IMR-90 (cell line): ENCODE measurements around the gene SYTL3. TPM values are rescaled to one million over a fixed set of nuclear protein-coding genes. Genes with fewer than 3 reads are reported as not detected.

ENCODE experiments used
- ATAC-seq: fragments of 200-7000 bp; cut with Tn5 transposase; 2 replicates; pipeline ENCODE4 v1.9.1; 2020; ENCODE audit warnings: low read depth, mild to moderate bottlenecking, moderate library complexity
- BruUV-seq: library from RNA; stranded (reverse); fragments of 400-500 nt; replicated peaks from 2 replicates; lab custom pipeline; 2021; lab: Mats Ljungman, UMichigan
- CTCF ChIA-PET: fragments of 300-600 bp; formaldehyde crosslinking; extraction: SDS; loops from one replicate; lab custom pipeline; 2021; ENCODE audit warnings: antibody characterized with exemption; lab: Yijun Ruan, JAX
- POLR2A ChIA-PET: fragments of 300-600 bp; sonication (Branson Sonifier 250); formaldehyde crosslinking; loops from one replicate; lab custom pipeline; 2022; ENCODE audit warnings: antibody characterized with exemption; ENCODE audit not compliant: unreplicated experiment; lab: Charles Lee
- DNase-seq: peaks from one replicate; pipeline ENCODE4 v3.0.0; 2013
- H2AFZ ChIP-seq: replicated peaks from 2 replicates; pipeline ENCODE3; 2013; ENCODE audit warnings: low read length, mild to moderate bottlenecking; ENCODE audit not compliant: poor library complexity
- H2AK5ac ChIP-seq: 2 replicates; pipeline ENCODE4 v1.6.1; 2013; ENCODE audit warnings: low read depth, low read length, inconsistent platforms
- H2AK9ac ChIP-seq: replicated peaks from 2 replicates; pipeline ENCODE3; 2013; ENCODE audit warnings: mild to moderate bottlenecking, low read depth, low read length, moderate library complexity; ENCODE audit not compliant: poor library complexity
- H2BK120ac ChIP-seq: 2 replicates; pipeline ENCODE4 v1.6.1; 2013; ENCODE audit warnings: low read depth, low read length, inconsistent platforms
- H2BK15ac ChIP-seq: 3 replicates; pipeline ENCODE4 v1.6.1; 2013; ENCODE audit warnings: low read depth, low read length, inconsistent platforms
- H2BK20ac ChIP-seq: 2 replicates; pipeline ENCODE4 v1.6.1; 2013; ENCODE audit warnings: low read depth, mild to moderate bottlenecking, inconsistent platforms, low read length, moderate library complexity
- H2BK5ac ChIP-seq: 2 replicates; pipeline ENCODE4 v1.6.1; 2013; ENCODE audit warnings: mild to moderate bottlenecking, low read depth, low read length, inconsistent platforms; ENCODE audit not compliant: poor library complexity, severe bottlenecking
- H3K14ac ChIP-seq: replicated peaks from 2 replicates; pipeline ENCODE4 v1.6.1; 2013; ENCODE audit warnings: low read depth, low read length, inconsistent platforms
- H3K18ac ChIP-seq: 2 replicates; pipeline ENCODE4 v1.6.1; 2013; ENCODE audit warnings: low read depth, low read length, control low read depth
- H3K23ac ChIP-seq: 2 replicates; pipeline ENCODE4 v1.6.1; 2013; ENCODE audit warnings: low read depth, low read length, inconsistent platforms
- H3K27ac ChIP-seq: 2 replicates; pipeline ENCODE4 v1.5.1; 2013; ENCODE audit warnings: mild to moderate bottlenecking, control low read depth, low read length; ENCODE audit not compliant: insufficient read depth
- H3K27me3 ChIP-seq: 2 replicates; pipeline ENCODE4 v1.6.1; 2013; ENCODE audit warnings: low read length; ENCODE audit not compliant: control insufficient read depth, insufficient read depth
- H3K36me3 ChIP-seq: 2 replicates; pipeline ENCODE4 v1.6.1; 2013; ENCODE audit warnings: low read length, mixed read lengths; ENCODE audit not compliant: control insufficient read depth, insufficient read depth
- H3K4ac ChIP-seq: 2 replicates; pipeline ENCODE4 v1.6.1; 2013; ENCODE audit warnings: low read depth, low read length, inconsistent platforms
- H3K4me1 ChIP-seq: 2 replicates; pipeline ENCODE4 v1.6.1; 2013; ENCODE audit warnings: low read length, mixed read lengths; ENCODE audit not compliant: control insufficient read depth, insufficient read depth
- H3K4me2 ChIP-seq: 2 replicates; pipeline ENCODE4 v1.6.1; 2013; ENCODE audit warnings: low read depth, mild to moderate bottlenecking, control low read depth, low read length, moderate library complexity
- H3K4me3 ChIP-seq: 2 replicates; pipeline ENCODE4 v1.5.1; 2013; ENCODE audit warnings: low read depth, mild to moderate bottlenecking, control low read depth, low read length, moderate library complexity; ENCODE audit not compliant: insufficient read depth
- H3K56ac ChIP-seq: 2 replicates; pipeline ENCODE4 v1.6.1; 2013; ENCODE audit warnings: low read length, inconsistent platforms; ENCODE audit not compliant: insufficient read depth; ENCODE audit errors: extremely low read depth
- H3K79me1 ChIP-seq, 2 experiments: 2 replicates each; pipeline ENCODE4 v1.6.1; 2013; ENCODE audit warnings: low read length in 2 of 2, inconsistent platforms in 1 of 2, low read depth in 1 of 2
- H3K9ac ChIP-seq: 2 replicates; pipeline ENCODE4 v1.6.1; 2013; ENCODE audit warnings: low read depth, low read length, control low read depth
- H3K9me1 ChIP-seq: 2 replicates; pipeline ENCODE4 v1.6.1; 2013; ENCODE audit warnings: low read length, inconsistent platforms; ENCODE audit not compliant: insufficient read depth
- H3K9me3 ChIP-seq: 2 replicates; pipeline ENCODE4 v1.6.1; 2013; ENCODE audit warnings: low read length; ENCODE audit not compliant: control insufficient read depth, insufficient read depth
- H4K20me1 ChIP-seq: 2 replicates; pipeline ENCODE4 v1.6.1; 2013; ENCODE audit warnings: low read length, inconsistent platforms; ENCODE audit not compliant: insufficient read depth
- H4K5ac ChIP-seq: 2 replicates; pipeline ENCODE4 v1.6.1; 2013; ENCODE audit warnings: mild to moderate bottlenecking, low read depth, low read length, control low read depth
- H4K8ac ChIP-seq, 2 experiments: 2 replicates each; pipeline ENCODE4 v1.6.1; 2013; ENCODE audit warnings: low read depth in 2 of 2, low read length in 2 of 2, control low read depth in 1 of 2, inconsistent platforms in 1 of 2
- H4K91ac ChIP-seq: 2 replicates; pipeline ENCODE4 v1.6.1; 2013; ENCODE audit warnings: low read depth, low read length, inconsistent platforms; ENCODE audit not compliant: insufficient read depth
- BHLHE40 ChIP-seq: fragments of 150-350 bp; IDR thresholded peaks from 2 replicates; pipeline ENCODE4 v1.6.1; 2016; ENCODE audit warnings: mild to moderate bottlenecking, low read depth, low read length
- CEBPB ChIP-seq: IDR thresholded peaks from 2 replicates; pipeline ENCODE4 v1.6.1; 2012; ENCODE audit warnings: low read depth, low read length, improper control_type of control experiment
- CHD1 ChIP-seq: IDR thresholded peaks from 2 replicates; pipeline ENCODE4 v1.6.1; 2012; ENCODE audit warnings: low read depth, low read length, improper control_type of control experiment
- FOS ChIP-seq: fragments of 150-350 bp; IDR thresholded peaks from 2 replicates; pipeline ENCODE4 v1.6.1; 2016; ENCODE audit warnings: low read depth, low read length
- MAFK ChIP-seq: IDR thresholded peaks from 2 replicates; pipeline ENCODE4 v1.6.1; 2012; ENCODE audit warnings: low read depth, low read length, improper control_type of control experiment
- MAZ ChIP-seq: IDR thresholded peaks from 2 replicates; pipeline ENCODE4 v1.6.1; 2012; ENCODE audit warnings: low read depth, mild to moderate bottlenecking, low read length, improper control_type of control experiment, moderate library complexity, borderline replicate concordance
- MXI1 ChIP-seq: IDR thresholded peaks from 2 replicates; pipeline ENCODE4 v1.6.1; 2012; ENCODE audit warnings: low read depth, mild to moderate bottlenecking, low read length, moderate library complexity, borderline replicate concordance
- NFE2L2 ChIP-seq: fragments of 150-350 bp; IDR thresholded peaks from 2 replicates; pipeline ENCODE4 v1.6.1; 2016; ENCODE audit warnings: low read depth, mild to moderate bottlenecking, low read length
- POLR2A ChIP-seq: IDR thresholded peaks from 2 replicates; pipeline ENCODE4 v1.6.1; 2012; ENCODE audit warnings: mild to moderate bottlenecking, low read depth, low read length
- RAD21 ChIP-seq: IDR thresholded peaks from 2 replicates; pipeline ENCODE4 v1.6.1; 2012; ENCODE audit warnings: low read length, improper control_type of control experiment
- RCOR1 ChIP-seq: IDR thresholded peaks from 2 replicates; pipeline ENCODE4 v1.6.1; 2012; ENCODE audit warnings: mild to moderate bottlenecking, low read length, improper control_type of control experiment; ENCODE audit not compliant: insufficient replicate concordance
- RFX5 ChIP-seq: IDR thresholded peaks from 2 replicates; pipeline ENCODE4 v1.8.0; 2012; ENCODE audit warnings: low read depth, mild to moderate bottlenecking, low read length, moderate library complexity
- SMC3 ChIP-seq: fragments of 150-350 bp; IDR thresholded peaks from 2 replicates; pipeline ENCODE4 v1.6.1; 2016; ENCODE audit warnings: low read depth, mild to moderate bottlenecking, antibody characterized with exemption, low read length, moderate library complexity
- WGBS, 2 experiments: methylation state at CpG; one replicate each; pipeline versions ENCODE4 v1.1.5 to v1.1.7; 2013; ENCODE audit warnings: missing lambda C conversion rate in 2 of 2; ENCODE audit not compliant: insufficient read length in 1 of 2; ENCODE audit errors: extremely low coverage in 2 of 2; 5-methylcytosine and 5-hydroxymethylcytosine counted together
- dilution Hi-C: fragments of 300-500 bp; cut with HindIII; formaldehyde crosslinking; loops from one replicate; pipeline ENCODE4 v1.14.3; 2018; ENCODE audit warnings: low sequenced_read_pairs; ENCODE audit not compliant: unreplicated experiment
- in situ Hi-C: fragments of 300-500 bp; cut with MboI; formaldehyde crosslinking; loops from 3 replicates; pipeline ENCODE4 v1.14.3; 2019; ENCODE audit warnings: low sequenced_read_pairs, inconsistent platforms, mixed read lengths
- intact Hi-C: fragments of 100-400 bp; cut with micrococcal nuclease; formaldehyde crosslinking; loops from 2 replicates; pipeline ENCODE4 v1.10.0; 2022
- polyA plus RNA-seq, 3 experiments: library from polyadenylated mRNA; depleted of rRNA; stranded (reverse); fragments of >200 nt; gene quantifications; 2 replicates each; pipeline ENCODE4 v1.2.3, GENCODE V29; 2012; ENCODE audit warnings: low replicate concordance in 1 of 3
- total RNA-seq: library from RNA; depleted of rRNA; stranded (reverse); fragments of >200 nt; gene quantifications from 2 replicates; pipeline ENCODE4 v1.2.3, GENCODE V29; 2012
- TF ChIP-seq, protein P1 (sequence below): conservative IDR thresholded peaks from 2 replicates; pipeline ENCODE4 v1.5.1; 2012; ENCODE audit warnings: mild to moderate bottlenecking, low read depth, low read length, improper control_type of control experiment
- TF ChIP-seq, protein P2 (sequence below): fragments of 150-350 bp; IDR thresholded peaks from 2 replicates; pipeline ENCODE4 v1.6.1; 2017; ENCODE audit warnings: mild to moderate bottlenecking, antibody characterized with exemption, low read length, low read depth
- TF ChIP-seq, protein P3 (sequence below): fragments of 150-350 bp; IDR thresholded peaks from 2 replicates; pipeline ENCODE4 v1.6.1; 2016; ENCODE audit warnings: low read depth, mild to moderate bottlenecking, low read length, moderate library complexity, borderline replicate concordance

SYTL3 gene
- total and polyA plus RNA-seq, 2 of the 4 experiments (the other 2 are of a cell fraction): 2.9 to 4.3 TPM

DNA sequence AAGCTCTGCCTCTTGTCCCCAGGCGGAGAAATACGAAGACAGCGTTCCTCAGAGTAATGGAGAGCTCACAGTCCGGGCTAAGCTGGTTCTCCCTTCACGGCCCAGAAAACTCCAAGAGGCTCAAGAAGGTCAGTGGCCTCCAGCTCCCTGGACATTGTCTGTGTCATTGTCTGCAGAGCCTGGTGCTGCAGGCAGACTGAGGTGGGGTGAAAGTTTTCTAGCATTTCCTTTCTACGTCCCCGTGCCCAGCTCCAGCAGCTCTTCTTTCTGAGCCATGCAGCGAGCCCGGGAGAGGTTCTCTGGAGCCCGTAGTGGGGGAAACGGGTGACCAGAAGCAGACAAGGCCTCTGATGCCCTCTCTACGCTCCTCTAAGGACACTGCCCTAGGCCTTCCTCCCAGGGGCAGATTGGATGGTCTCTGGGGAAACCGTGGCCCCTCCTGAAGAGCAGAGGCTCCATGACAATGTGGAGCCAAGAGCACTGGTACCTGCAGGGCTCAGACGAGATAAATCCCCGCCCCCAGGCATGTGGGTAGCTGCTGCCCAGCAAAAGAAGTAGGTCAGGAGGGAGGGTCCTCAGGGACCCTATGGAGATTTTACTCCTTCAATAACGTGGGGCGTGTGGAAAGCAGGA is 110.9 kb downstream of the SYTL3 start:
- Histone ChIP-seq H4K5ac (no peak overlapping the region), H2BK20ac (no peak overlapping the region), H3K4ac (no peak overlapping the region), H3K4me3 (no peak overlapping the region), H2AFZ (no peak overlapping the region), H3K27me3 (no peaks in the 10 kb centered on the region), H2BK120ac (no peak overlapping the region), H3K9ac (no peak overlapping the region), H2BK5ac (no peak overlapping the region), H3K56ac (no peak overlapping the region), H3K4me1 (no peaks in the 10 kb centered on the region; the same call in 1 of the 2 replicates), H4K8ac (no peak overlapping the region), H3K79me1 (no peaks in the 10 kb centered on the region), H3K23ac (no peak overlapping the region), H3K14ac (no peak overlapping the region), H2AK5ac (no peak overlapping the region), H2AK9ac (peak overlapping the region; percentile 26), H3K4me2 (no peak overlapping the region), H3K36me3 (peaks cover 7% of the 10 kb centered on the region), H3K27ac (no peak overlapping the region), H2BK15ac (no peak overlapping the region), H3K9me3 (no peaks in the 10 kb centered on the region), H3K9me1 (peaks cover 5% of the 10 kb centered on the region; the same call in 1 of the 2 replicates), H4K91ac (no peak overlapping the region), H3K18ac (no peak overlapping the region), H4K20me1 (no peaks in the 10 kb centered on the region; the same call in 1 of the 2 replicates)
- BruUV-seq: no TSS peak
- dilution Hi-C loops: no loop called here
- WGBS, 2 experiments: 90% methylated on average over 6 of the region's 17 CpGs; no CpG with 5 or more reads in 1 of the 2 experiments
- DNase-seq: no peak
- TF ChIP-seq FOS (no peak), BHLHE40 (no peak), CHD1 (no peak), RCOR1 (no peak), MXI1 (no peak), CEBPB (no peak), MAFK (no peak), NFE2L2 (no peak), RAD21 (no peak), MAZ (no peak), POLR2A (no peak), RFX5 (no peak), SMC3 (no peak)
- TF ChIP-seq, protein P1, sequence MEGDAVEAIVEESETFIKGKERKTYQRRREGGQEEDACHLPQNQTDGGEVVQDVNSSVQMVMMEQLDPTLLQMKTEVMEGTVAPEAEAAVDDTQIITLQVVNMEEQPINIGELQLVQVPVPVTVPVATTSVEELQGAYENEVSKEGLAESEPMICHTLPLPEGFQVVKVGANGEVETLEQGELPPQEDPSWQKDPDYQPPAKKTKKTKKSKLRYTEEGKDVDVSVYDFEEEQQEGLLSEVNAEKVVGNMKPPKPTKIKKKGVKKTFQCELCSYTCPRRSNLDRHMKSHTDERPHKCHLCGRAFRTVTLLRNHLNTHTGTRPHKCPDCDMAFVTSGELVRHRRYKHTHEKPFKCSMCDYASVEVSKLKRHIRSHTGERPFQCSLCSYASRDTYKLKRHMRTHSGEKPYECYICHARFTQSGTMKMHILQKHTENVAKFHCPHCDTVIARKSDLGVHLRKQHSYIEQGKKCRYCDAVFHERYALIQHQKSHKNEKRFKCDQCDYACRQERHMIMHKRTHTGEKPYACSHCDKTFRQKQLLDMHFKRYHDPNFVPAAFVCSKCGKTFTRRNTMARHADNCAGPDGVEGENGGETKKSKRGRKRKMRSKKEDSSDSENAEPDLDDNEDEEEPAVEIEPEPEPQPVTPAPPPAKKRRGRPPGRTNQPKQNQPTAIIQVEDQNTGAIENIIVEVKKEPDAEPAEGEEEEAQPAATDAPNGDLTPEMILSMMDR: no peak
- TF ChIP-seq, protein P2, sequence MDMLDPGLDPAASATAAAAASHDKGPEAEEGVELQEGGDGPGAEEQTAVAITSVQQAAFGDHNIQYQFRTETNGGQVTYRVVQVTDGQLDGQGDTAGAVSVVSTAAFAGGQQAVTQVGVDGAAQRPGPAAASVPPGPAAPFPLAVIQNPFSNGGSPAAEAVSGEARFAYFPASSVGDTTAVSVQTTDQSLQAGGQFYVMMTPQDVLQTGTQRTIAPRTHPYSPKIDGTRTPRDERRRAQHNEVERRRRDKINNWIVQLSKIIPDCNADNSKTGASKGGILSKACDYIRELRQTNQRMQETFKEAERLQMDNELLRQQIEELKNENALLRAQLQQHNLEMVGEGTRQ: no peak
- TF ChIP-seq, protein P3, sequence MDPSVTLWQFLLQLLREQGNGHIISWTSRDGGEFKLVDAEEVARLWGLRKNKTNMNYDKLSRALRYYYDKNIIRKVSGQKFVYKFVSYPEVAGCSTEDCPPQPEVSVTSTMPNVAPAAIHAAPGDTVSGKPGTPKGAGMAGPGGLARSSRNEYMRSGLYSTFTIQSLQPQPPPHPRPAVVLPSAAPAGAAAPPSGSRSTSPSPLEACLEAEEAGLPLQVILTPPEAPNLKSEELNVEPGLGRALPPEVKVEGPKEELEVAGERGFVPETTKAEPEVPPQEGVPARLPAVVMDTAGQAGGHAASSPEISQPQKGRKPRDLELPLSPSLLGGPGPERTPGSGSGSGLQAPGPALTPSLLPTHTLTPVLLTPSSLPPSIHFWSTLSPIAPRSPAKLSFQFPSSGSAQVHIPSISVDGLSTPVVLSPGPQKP: no peak
- intact Hi-C loops: no loop called here
- CTCF ChIA-PET: interaction anchor here (0.6 kb wide), 1 partner anchor 70 kb away, joined by 3 read pairs; no protein-coding TSS in a partner anchor
- in situ Hi-C loops: no loop called here
- no peak for ATAC-seq
- POLR2A ChIA-PET: no interaction called here
